NCI-H524 (cell line): ENCODE data around the gene TEX19.
"Not testable (repeated sequence)": the region's sequence is repeated elsewhere in the genome, so short reads cannot be mapped to it uniquely, and the experiment has no call there.

Experiments used
- DNase-seq, 2 experiments: peaks; one replicate each; lab custom pipeline; 2025; lab: John Stamatoyannopoulos, UW

Gene TEX19

DNA sequence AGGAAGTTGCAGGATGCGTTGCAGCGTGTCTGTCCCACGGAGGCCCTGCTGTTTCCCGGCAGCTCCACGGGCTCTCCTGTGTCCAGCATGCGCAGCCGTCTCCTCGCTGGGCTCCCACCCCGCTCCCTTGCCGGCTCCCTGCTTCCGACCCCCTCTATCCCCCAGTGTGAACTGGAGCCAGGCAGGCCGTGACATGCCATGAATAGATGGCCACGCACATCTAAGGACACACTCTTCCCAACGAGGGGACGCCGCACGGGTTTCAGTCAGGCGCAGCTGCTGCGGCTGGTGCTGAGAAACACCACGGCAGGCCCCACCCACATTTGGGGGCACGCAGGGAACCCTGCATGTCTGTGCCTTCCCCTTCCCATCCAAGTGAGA is 49.9 kb downstream of the TEX19 start:
- DNase-seq = no peak

DNA sequence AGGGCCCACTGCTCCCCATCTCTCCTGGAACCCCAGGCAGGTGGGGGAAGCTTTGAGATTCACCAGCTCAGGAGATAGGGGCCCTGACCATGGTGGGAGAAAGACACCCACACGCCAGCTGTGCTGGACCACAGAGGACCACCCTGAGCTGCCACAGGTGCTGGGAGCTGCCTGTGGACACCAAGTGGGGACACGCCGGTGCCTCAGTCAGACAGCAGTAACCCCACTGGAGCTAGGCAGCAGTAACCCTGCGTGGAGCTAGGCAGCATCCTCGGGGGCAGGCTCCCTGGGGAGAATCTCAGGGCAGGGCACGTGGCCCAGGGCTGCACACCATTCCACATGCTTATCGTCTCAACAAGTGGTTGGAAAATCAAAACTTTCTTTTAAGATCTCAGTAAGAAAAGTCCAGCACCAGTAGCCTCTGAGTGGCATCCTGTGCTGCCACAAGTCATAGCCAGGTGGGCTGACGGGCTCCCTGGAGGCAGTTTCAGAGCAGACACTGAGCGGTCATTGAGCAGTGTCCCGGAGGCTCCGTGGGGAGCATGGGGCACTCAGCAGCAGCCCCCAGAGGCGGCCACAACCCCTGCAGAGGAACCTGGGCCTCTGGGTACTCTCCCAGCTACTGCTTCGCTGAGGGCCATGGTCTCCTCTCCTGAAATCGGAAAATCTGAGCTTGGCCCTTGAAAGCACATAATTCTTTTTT is 51.1 kb downstream of the TEX19 start:
- DNase-seq = no peak

DNA sequence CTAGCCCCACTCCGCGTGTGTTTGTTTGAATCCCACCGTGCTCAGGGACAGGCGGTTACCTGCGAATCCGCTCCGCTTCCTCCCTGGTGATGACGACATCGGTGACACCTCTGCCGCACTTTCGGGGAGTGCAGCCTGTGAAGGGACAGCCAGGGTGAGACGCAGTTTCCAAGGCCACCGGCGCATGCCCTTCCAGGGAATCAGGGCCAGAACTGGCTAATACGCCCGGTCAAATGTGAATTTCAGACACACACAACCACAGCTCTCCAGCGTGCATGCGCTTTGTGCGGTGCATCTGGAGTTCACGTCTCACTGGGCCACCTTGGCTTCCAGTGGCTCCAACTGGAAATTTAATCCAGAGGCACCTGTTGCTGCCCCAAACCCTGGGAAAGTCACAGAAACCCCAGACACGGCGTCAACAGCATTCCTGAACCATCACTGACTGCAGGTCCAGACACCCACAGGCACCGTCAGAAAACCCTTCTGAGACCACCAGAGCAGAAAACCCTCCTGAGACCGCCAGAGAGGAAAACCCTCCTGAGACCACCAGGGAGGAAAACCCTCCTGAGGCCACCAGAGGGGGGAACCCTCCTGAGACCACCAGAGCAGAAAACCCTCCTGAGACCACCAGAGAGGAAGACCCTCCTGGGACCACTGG is 52.5 kb downstream of the TEX19 start:
- DNase-seq = no peak

DNA sequence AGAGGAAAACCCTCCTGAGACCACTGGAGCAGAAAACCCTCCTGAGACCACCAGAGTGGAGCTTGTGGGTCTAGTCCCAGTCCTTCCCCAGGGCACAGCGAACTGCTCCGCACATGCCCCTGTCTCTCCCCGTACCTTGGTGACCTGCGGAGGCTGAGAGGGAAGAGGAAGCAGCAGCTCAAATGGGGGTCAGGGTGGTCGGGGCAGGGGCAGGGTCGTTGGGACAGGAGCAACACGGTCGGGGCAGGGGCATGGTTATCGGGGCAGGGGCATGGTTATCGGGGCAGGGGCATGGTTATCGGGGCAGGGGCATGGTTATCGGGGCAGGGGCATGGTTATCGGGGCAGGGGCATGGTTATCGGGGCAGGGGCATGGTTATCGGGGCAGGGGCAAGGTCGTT is 53.0 kb downstream of the TEX19 start:
- DNase-seq = not testable (repeated sequence)

DNA sequence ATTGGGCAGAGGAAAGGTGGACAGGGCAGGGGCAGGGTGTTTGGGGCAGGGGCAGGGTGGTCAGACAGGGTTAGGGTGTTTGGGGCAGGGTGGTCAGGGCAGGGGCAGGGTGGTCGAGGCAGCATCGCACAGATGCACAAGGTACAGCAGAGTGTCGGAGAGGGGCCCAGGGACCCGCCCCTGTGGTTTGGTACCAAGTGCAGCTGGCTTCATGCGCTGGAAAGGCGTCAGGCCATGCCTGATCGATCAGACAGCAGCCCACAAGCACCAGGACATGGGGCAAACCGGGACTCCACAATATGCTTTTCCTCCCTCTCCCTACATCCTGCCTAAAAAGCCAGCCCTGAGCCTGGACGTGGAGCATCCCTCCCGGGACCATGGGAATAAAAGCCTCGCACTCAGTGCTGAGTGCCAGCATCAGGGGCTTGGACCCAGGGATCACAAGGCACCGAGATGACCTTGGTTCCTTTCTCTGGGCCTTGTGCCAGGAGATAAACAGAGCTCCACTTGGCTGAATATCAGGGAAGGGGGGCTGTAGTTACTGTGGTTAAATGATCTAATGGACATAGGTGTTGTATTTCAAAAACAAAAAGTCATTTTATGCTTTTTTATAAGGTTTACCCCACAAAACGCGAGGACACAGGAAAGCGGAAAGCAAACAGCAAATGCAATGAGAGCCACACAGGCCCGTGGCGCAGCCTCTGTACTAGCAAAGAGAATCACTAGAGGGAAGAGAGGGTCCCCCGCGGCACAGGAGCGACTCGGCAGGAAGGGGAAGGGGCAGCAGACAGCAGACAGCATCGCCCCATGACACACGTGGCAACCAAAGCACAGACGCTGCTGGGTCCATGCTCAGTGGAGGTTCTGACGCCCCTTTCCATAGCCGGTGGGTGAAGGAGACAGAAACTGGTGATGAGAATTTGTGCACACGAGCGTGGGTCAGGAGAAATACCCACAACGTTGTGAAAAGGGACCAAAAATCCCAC is 53.8 kb downstream of the TEX19 start:
- DNase-seq = no peak
